ENCODE results near the gene IGFL3. TPM values are rescaled to one million over a fixed set of nuclear protein-coding genes. Genes with fewer than 3 reads are reported as not detected.
A peak's percentile ranks its signal among the peaks of the same experiment; 100 is the strongest.
"Not testable (repeated sequence)": the region's sequence is repeated elsewhere in the genome, so short reads cannot be mapped to it uniquely, and the experiment has no call there.

IGFL3 gene
- not detected for polyA plus RNA-seq (ENCODE audit: insufficient read length in 3 of 3)

DNA sequence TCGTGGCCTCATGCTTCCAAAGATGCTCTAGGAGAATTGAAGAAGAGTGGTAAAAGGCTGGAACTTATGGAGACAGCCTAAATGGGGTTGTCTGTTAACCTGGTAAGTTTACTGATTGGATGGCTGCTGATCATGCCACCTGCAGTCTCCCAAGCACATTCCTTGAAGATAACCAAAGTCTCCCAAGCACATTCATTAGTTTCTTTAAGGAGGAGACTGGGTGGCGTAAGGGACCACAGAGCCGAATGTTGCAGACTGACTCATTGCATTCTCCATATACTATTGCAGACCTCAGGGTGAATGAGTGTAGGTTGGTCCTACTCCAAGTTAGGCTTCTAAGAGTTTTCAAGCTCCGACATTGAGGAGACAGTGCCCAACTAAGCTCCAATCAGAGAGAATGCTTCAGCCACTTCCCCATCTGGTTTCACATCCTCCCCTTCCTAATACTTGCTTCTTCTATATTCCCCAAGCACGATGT is at the start of gene IGFL3:
IGFL3 (minus strand) TSS at position 51 of the 478 bp plus-strand sequence; CDS start at position 12, 39 bp downstream.
- no peak for DNase-seq (ENCODE audit: low read depth in 3 of 3, low spot score in 2 of 3)

GRCh38 chr19:46173886-46174480 is 49.5 kb upstream of the IGFL3 start:
- DNase-seq (ENCODE audit: low read depth in 3 of 3, low spot score in 2 of 3), result no peak

DNA sequence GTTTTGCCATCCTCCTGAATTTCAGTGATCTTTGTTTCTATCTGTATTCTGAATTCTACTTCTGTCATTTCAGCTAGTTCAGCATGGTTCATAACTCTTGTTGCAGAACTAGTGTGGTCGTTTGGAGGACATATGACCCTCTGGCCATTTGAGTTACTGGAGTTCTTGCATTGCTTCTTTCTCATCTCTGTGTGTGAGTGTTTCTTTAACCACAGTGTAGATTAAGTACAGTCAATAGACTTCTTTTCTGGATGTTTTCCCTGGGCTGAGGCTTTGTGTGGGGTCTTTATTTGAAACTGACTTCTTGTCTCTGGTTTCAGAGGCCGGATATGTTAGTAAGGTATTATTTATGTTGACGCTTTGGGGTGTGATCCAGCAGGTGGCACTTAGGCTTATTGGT is 38.2 kb upstream of the IGFL3 start:
- DNase-seq (ENCODE audit: low read depth in 3 of 3, low spot score in 2 of 3), result no peak

DNA sequence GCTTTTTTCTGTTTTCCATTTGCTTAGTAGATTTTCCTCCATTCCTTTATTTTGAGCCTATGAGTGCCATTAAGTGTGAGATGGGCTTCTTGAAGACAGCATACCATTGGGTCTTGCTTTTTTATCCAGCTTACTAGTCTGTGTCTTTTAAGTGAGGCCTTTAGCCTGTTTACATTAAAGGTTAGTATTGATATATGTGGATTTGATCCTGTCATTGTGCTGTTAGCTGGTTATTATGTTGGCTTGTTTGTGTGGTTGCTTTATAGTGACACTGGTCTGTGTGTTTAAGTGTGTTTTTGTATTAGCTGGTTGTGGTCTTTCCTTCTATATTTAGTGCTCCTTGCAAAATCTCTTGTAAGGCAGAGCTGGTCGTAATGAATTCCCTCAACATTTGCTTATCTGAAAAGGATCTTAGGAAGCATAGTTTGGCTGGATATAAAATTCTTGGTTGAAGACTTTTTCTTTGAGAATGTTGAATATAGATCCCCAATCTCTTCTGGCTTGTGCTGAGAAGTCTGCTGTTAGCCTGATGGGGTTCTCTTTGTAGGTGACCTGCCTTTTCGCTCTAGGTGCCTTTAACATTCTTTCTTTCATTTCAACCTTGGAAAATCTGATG is 37.3 kb upstream of the IGFL3 start:
- not testable (repeated sequence) for DNase-seq (ENCODE audit: low read depth in 3 of 3, low spot score in 2 of 3)

DNA sequence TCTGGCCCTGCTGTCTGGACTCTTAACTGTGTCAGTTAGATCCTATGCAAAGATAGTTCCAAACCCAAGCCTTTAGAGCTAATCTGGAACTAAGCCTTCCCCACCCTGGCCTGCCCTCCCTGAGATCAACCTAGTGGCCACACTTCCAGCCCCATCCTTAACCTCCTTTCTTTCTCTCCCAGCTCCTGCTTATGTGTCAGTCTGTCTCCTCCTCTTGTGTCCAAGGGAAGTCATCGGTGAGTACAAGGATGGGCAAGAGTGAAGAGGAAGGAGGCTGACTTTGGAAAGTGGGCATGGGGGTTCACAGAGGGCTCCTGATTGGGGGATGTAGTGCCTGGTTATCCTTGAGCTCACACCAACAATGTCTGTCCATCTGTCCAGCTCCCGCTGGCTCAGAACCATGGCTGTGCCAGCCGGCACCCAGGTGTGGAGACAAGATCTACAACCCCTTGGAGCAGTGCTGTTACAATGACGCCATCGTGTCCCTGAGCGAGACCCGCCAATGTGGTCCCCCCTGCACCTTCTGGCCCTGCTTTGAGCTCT is 35.8 kb upstream of the IGFL3 start:
- no peak for DNase-seq (ENCODE audit: low read depth in 3 of 3, low spot score in 2 of 3)

DNA sequence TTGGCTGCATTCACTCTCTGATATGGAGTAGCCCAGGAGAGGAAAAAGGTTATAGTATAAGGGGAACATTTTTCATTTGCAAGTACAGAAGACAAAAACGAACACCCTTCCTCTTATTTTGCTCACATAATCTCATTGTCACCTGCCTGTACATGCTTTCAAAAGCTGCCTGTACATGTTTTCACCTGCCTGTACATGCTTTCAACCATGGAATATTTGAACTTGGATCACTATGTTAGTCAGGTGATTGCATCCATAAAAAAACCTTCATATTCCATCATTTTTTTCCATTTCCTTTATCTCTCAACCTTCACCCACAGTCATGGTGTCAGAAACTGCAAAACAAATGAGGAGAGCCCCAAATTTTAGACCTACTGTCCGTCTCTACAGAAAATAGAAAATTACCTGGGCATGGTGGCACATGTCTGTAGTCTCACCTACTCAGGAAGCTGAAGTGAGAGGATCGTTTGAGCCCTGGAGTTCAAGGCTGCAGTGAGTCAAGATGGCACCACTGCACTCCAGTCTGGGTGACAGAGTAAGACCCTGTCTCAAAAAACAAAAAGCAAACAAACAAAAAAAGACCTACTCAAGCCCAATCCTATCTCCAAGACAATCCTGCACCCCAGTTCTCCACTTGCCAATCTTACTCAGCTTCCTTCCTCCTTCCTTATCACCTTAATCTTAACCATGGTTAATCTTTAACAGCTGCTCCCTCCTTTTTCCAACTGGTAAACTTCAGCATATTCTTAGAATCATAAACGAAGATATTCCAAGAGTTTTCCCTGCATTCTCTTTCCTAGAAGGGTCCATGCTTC is 35.1 kb upstream of the IGFL3 start:
- DNase-seq (ENCODE audit: low read depth in 3 of 3, low spot score in 2 of 3), result no peak

GRCh38 chr19:46155237-46155636 is 30.7 kb upstream of the IGFL3 start:
- DNase-seq (ENCODE audit: low read depth in 3 of 3, low spot score in 2 of 3), result no peak

- DNase-seq (ENCODE audit: low read depth in 3 of 3, low spot score in 2 of 3), result no peak
These were observed 26.1 kb upstream of the IGFL3 start for GRCh38 chr19:46150606-46151005.

DNA sequence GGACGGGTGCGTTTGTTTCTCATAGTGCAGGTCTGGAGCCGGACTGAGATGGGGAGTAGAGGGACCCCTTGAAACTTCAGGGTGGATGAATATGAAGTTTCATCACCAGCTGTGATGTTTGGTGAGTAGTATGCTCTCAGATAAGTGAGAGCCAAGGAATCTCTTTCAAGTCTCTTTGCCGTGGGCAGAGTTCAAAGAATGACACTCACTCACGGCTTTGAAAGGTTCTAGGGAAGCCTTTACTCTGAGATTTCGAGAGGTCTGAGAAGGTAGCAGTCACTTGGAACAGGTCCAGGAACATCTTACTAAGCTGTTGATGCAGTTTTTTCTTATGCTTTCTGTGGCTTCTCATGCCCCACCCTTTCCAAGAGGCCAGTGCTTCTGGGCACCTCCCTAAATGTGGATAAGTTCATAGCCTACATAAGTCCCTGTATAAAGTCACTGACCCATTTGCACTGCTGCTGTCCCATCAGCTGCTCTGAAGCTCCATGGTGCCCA is 23.4 kb upstream of the IGFL3 start, which contains the start of gene IGFL2:
IGFL2 (plus strand) TSS at position 448 of the 498 bp plus-strand sequence; CDS start at position 489, 41 bp downstream.
- DNase-seq (ENCODE audit: low read depth in 3 of 3, low spot score in 2 of 3), result no peak

DNA sequence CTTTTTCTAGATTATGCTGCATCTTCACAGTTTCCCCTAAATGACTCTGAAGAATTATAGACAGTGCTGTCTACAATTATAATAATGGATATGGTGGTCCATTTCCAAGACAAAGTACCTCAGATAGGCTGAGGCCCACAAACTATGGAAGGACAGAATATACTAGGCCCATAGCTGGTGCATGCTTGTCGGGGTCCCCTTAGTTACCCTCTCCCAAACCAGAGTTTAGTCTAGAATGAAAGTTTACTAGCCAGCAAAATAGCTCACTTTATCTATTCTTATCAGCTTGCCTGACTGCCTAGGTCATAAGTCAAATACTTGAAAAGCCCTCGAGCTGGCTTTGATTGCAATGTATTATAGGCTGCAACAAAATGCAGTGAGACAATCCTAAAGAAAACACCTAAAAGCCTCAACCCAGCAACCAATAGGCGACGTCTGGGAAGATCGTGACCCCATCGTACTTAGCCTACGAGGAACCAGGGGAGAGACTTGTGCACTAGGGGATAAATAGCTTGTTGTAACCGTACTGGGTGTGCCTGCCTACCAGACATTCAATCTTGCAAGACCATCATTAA is 22.8 kb upstream of the IGFL3 start:
- no peak for DNase-seq (ENCODE audit: low read depth in 3 of 3, low spot score in 2 of 3)

DNA sequence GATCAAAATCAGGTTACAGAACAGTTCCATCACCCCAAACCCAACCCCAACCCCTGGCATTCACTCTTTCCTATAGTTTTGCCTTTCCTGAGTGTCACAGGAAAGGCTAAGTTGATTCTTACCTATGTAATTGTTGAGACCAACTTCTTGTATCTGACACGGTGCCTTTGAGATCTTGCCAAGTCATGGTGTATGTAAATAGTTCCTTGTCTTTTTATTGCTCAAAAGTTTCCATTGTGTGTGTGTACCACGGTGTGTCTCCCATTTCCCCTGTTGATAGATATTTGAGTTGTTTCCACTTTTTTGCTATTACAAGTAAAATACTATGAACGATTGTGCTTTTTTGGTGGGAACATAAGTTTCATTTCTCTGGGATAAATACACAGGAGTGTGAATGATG is 20.3 kb upstream of the IGFL3 start:
- DNase-seq (ENCODE audit: low read depth in 3 of 3, low spot score in 2 of 3), result no peak

- no peak for DNase-seq (ENCODE audit: low read depth in 3 of 3, low spot score in 2 of 3)
These were observed 17.8 kb upstream of the IGFL3 start for GRCh38 chr19:46142294-46142693.

DNA sequence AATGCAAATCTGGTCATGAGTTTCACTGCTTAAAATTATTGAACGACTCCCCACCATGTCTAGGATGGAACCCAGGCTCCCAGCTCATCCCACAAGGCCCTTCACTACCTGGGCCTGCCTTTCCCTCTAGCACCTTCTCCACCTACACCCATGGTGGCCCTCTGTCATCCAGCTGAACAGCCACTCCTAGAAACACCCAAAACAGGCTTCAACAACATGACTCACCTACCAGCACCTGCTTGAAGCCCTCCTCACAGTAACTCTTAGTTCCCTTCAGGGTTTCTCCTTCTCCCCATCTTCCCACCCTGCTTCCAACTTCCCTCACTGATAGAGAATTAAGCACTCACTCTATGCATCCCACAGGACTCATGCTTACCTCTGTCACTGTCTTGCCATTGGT is 16.9 kb upstream of the IGFL3 start:
- no peak for DNase-seq (ENCODE audit: low read depth in 3 of 3, low spot score in 2 of 3)

- DNase-seq (ENCODE audit: low read depth in 3 of 3, low spot score in 2 of 3), result no peak
These were observed 13.5 kb upstream of the IGFL3 start for GRCh38 chr19:46137915-46138473.

GRCh38 chr19:46134527-46134926 is 10.0 kb upstream of the IGFL3 start:
- no peak for DNase-seq (ENCODE audit: low read depth in 3 of 3, low spot score in 2 of 3)

GRCh38 chr19:46133777-46134241 is 9.3 kb upstream of the IGFL3 start:
- no peak for DNase-seq (ENCODE audit: low read depth in 3 of 3, low spot score in 2 of 3)

GRCh38 chr19:46133101-46133627 is 8.7 kb upstream of the IGFL3 start:
- peak in 2 of 3 donors; percentile 7 to 19 for DNase-seq (ENCODE audit: low read depth in 3 of 3, low spot score in 2 of 3)

- DNase-seq (ENCODE audit: low read depth in 3 of 3, low spot score in 2 of 3), result no peak
These were observed 8.1 kb upstream of the IGFL3 start for GRCh38 chr19:46132508-46133100.

GRCh38 chr19:46131485-46132143 is 7.1 kb upstream of the IGFL3 start:
- DNase-seq (ENCODE audit: low read depth in 3 of 3, low spot score in 2 of 3), result no peak

All from right renal cortex interstitium (tissue), 3 donors.